ENCODE results near the gene ABCC11. TPM values are rescaled to one million over a fixed set of nuclear protein-coding genes. Genes with fewer than 3 reads are reported as not detected.

ABCC11 gene
- total and polyA plus RNA-seq, 2 of the 4 experiments (the other 2 are of a cell fraction): 0.09 to 0.18 TPM

DNA sequence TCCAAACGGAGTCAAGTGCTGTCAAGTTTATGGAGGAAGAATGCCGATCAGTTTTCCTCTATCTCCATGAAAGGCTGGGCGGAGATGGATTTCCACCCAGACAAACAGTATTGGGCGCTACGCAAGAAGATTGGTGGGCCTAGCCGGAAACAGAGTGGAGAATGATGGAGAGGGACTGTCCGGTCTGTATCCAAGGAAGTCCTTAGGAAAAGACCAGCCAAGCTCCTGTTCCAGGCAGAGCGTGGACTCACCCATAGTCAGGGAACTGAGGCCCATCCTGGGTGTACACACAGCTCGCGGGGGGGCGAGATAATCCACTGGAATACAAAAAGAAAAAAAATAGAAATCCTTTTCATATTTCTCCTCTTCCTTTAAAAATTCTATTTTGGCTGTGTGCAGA, 90.0 kb downstream of the ABCC11 start:
- DNase-seq (no peak), ATAC-seq (ENCODE audit: low read depth) (no peak)
- H3K4me3 ChIP-seq (ENCODE audit: insufficient read depth, low read depth, low read length): no peak overlapping the region
- in situ Hi-C loops (cut with MboI; ENCODE audit: low sequenced_read_pairs): loop anchor here (5.0 to 25.0 kb wide), 3 partner anchors 105 to 695 kb away; partner anchors contain the start of genes ITFG1 and PHKB
- no peaks in the 10 kb centered on the region for H3K36me3 ChIP-seq (ENCODE audit: control insufficient read depth, insufficient read depth, low read length)
- no peak overlapping the region for H3K23ac ChIP-seq (ENCODE audit: low read depth, low read length)
- TF ChIP-seq SMC3 (IDR thresholded peaks at IDR 0.05; ENCODE audit: low read depth, low read length) (no peak), CHD1 (IDR thresholded peaks at IDR 0.05; ENCODE audit: low read depth, low read length) (no peak), POLR2A (IDR thresholded peaks at IDR 0.05; ENCODE audit: low read depth, low read length) (no peak), RCOR1 (IDR thresholded peaks at IDR 0.05; ENCODE audit: insufficient replicate concordance, low read length) (no peak), CEBPB (IDR thresholded peaks at IDR 0.05; ENCODE audit: low read depth, low read length) (no peak), MAFK (IDR thresholded peaks at IDR 0.05; ENCODE audit: low read depth, low read length) (no peak), MXI1 (IDR thresholded peaks at IDR 0.05; ENCODE audit: borderline replicate concordance, low read depth, low read length) (no peak), FOS (IDR thresholded peaks at IDR 0.05; ENCODE audit: low read depth, low read length) (no peak), MAZ (IDR thresholded peaks at IDR 0.05; ENCODE audit: borderline replicate concordance, low read depth, low read length) (no peak)
- TF ChIP-seq, protein P1, sequence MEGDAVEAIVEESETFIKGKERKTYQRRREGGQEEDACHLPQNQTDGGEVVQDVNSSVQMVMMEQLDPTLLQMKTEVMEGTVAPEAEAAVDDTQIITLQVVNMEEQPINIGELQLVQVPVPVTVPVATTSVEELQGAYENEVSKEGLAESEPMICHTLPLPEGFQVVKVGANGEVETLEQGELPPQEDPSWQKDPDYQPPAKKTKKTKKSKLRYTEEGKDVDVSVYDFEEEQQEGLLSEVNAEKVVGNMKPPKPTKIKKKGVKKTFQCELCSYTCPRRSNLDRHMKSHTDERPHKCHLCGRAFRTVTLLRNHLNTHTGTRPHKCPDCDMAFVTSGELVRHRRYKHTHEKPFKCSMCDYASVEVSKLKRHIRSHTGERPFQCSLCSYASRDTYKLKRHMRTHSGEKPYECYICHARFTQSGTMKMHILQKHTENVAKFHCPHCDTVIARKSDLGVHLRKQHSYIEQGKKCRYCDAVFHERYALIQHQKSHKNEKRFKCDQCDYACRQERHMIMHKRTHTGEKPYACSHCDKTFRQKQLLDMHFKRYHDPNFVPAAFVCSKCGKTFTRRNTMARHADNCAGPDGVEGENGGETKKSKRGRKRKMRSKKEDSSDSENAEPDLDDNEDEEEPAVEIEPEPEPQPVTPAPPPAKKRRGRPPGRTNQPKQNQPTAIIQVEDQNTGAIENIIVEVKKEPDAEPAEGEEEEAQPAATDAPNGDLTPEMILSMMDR (conservative IDR thresholded peaks at IDR 0.05; ENCODE audit: low read depth, low read length): no peak
- H3K14ac ChIP-seq (replicated peaks; ENCODE audit: low read depth, low read length): no peak overlapping the region
- H3K4me1 ChIP-seq (ENCODE audit: control insufficient read depth, insufficient read depth, low read length): peaks cover 2% of the 10 kb centered on the region
- H3K18ac ChIP-seq (ENCODE audit: low read depth, low read length): no peak overlapping the region
- H3K9me1 ChIP-seq (ENCODE audit: insufficient read depth, low read length): 0 out of 2 replicates have a peak, but pooled peaks cover 5% of the 10 kb centered on the region
- H3K4me2 ChIP-seq (ENCODE audit: low read depth, low read length): no peak overlapping the region
- peak overlapping the region; percentile 91 for H2BK20ac ChIP-seq (ENCODE audit: low read depth, low read length)
- 83% methylated on average over 2 of the region's 11 CpGs; no CpG with 5 or more reads in 1 of the 2 experiments for WGBS, 2 experiments (ENCODE audit: extremely low coverage in 2 of 2, insufficient read length in 1 of 2)
- BruUV-seq (replicated peaks): no TSS peak
- no peak overlapping the region for H3K56ac ChIP-seq (ENCODE audit: extremely low read depth, insufficient read depth, low read length)
- no peak overlapping the region for H3K27ac ChIP-seq (ENCODE audit: insufficient read depth, low read length)
- H2AFZ ChIP-seq (replicated peaks; ENCODE audit: low read length, poor library complexity): peak overlapping the region; percentile 28
- peak overlapping the region; percentile 70; the same call in 1 of the 3 replicates for H2BK15ac ChIP-seq (ENCODE audit: low read depth, low read length)
- H3K79me1 ChIP-seq (ENCODE audit: low read depth in 1 of 2, low read length in 2 of 2): no peaks in the 10 kb centered on the region
- H4K8ac ChIP-seq (ENCODE audit: low read depth in 2 of 2, low read length in 2 of 2): no peak overlapping the region
- ChIA-PET CTCF (interaction anchor here (1.0 to 2.4 kb wide), 2 partner anchors 425 to 1015 kb away, joined by 4 to 11 read pairs; no protein-coding TSS in a partner anchor), POLR2A (ENCODE audit: unreplicated experiment) (no interaction called here)
- H3K9me3 ChIP-seq (ENCODE audit: control insufficient read depth, insufficient read depth, low read length): no peaks in the 10 kb centered on the region
- H4K5ac ChIP-seq (ENCODE audit: low read depth, low read length): no peak overlapping the region
- H4K20me1 ChIP-seq (ENCODE audit: insufficient read depth, low read length): no peaks in the 10 kb centered on the region
- H4K91ac ChIP-seq (ENCODE audit: insufficient read depth, low read depth, low read length): peak overlapping the region; percentile 21; the same call in 1 of the 2 replicates
- no peaks in the 10 kb centered on the region for H3K27me3 ChIP-seq (ENCODE audit: control insufficient read depth, insufficient read depth, low read length)
- H3K4ac ChIP-seq (ENCODE audit: low read depth, low read length): peak overlapping the region; percentile 16; the same call in 1 of the 2 replicates
- no peak overlapping the region for H3K9ac ChIP-seq (ENCODE audit: low read depth, low read length)
- dilution Hi-C loops (cut with HindIII; ENCODE audit: low sequenced_read_pairs, unreplicated experiment): no loop called here
- H2AK9ac ChIP-seq (replicated peaks; ENCODE audit: low read depth, low read length, poor library complexity): peak overlapping the region; percentile 33
- H2BK5ac ChIP-seq (ENCODE audit: low read depth, low read length, poor library complexity, severe bottlenecking): no peak overlapping the region
- peak overlapping the region; percentile 83 for H2BK120ac ChIP-seq (ENCODE audit: low read depth, low read length)
- intact Hi-C loops (cut with micrococcal nuclease): loop anchor here (2.0 to 10.0 kb wide), 5 partner anchors 103 to 1121 kb away; no protein-coding TSS in a partner anchor
- peak overlapping the region; percentile 51; the same call in 1 of the 2 replicates for H2AK5ac ChIP-seq (ENCODE audit: low read depth, low read length)

Measured in IMR-90 (cell line).